Prostate gland (tissue), 2 donors: ENCODE measurements around the gene ANGPTL2.

ENCODE experiments used
- CTCF ChIP-seq, 4 experiments: fragments of 200-600 bp in 2 of 4; fragments of 450-650 bp in 2 of 4; sonication (generic) in 2 of 4; IDR thresholded peaks; 1 replicate in 3 of 4; 2 replicates in 1 of 4; pipeline ENCODE4 v1.5.1; 2016 to 2019; ENCODE audit warnings: antibody characterized with exemption in 4 of 4, mild to moderate bottlenecking in 2 of 4, moderate library complexity in 2 of 4
- POLR2A ChIP-seq: fragments of 450-650 bp; IDR thresholded peaks from one replicate; pipeline ENCODE4 v1.6.1; 2016; ENCODE audit warnings: antibody characterized with exemption, mild to moderate bottlenecking
- POLR2AphosphoS5 ChIP-seq: sonication (generic); formaldehyde crosslinking; IDR thresholded peaks from one replicate; pipeline ENCODE4 v1.6.1; 2017; ENCODE audit warnings: antibody characterized with exemption

- no peak for TF ChIP-seq CTCF (IDR thresholded peaks at IDR 0.05)
- TF ChIP-seq POLR2AphosphoS5, result no peak
- no peak for TF ChIP-seq POLR2A
Measured at GRCh38 chr9:127147251-127147650, 24.8 kb upstream of the ANGPTL2 start.
